GM21825 (cell line): ENCODE measurements around the gene WDR33.
"Not testable (repeated sequence)": the region's sequence is repeated elsewhere in the genome, so short reads cannot be mapped to it uniquely, and the experiment has no call there.

Source experiments
- ATAC-seq: cut with Tn5 transposase; IDR thresholded peaks from one replicate; pipeline ENCODE4 v1.9.1; 2021; ENCODE audit warnings: mild to moderate bottlenecking, moderate library complexity; ENCODE audit not compliant: unreplicated experiment

The WDR33 gene

DNA sequence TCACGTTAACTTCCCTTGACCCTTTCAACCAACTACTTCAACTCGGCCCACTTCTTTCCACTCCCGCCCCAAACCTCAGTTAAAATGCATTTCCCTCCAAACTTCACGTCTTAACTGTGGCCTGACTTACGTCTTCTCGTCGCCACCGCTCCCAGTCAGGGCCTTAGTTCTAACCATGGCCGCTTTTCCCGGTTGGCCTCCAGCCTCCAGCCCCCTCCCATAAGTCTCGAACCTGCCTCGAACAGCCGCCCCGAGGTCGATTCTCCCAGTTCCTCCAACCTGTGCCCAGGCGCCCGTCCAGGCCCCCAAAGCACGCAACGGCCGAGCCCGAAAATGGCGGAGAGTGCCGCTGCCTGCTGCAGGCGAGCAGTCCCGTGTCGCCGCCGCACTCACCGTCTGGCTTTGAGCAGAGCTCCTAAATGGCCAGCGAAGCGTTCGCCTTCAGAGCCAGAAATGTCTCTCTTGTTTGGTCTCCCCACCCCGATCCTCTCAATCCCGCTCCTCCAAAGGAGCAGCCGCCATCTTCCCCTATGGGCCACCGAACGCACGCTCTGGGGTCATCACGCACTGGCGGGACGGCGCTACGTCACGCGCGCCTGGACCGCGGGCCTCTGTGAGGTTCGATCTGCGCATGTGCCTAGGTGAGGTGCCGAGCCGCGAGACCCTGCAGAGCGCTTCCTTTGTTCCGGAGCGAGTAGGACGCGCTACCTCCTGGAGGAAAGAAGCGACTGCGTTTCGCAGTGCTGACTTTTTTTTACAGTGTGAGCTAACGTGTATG, at the start of gene WDR33:
TSS of gene WDR33 (minus strand) at position 553 of the 778 bp plus-strand sequence. CDS start 40,190 bp downstream, outside the sequence.
- ATAC-seq = peak; percentile 97

DNA sequence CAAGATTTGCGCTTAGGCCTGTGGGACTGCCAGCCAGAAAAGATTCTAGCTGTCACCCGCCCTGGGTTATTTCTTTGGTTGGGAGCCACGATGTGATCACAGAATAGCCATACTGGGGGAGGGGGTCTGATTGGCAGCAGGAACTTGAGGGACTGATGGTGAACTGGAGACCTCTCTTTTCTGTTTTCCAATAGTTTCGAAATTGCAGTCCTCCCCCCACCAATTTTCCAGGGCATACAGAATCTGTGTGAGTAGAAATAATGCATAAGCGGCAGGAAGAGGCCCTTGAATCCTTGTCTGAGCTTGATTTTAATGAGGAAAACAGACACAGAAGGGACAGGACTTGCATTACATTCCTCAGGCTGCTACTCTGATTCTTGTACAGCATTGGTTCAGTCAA, 49.2 kb upstream of the WDR33 start:
- no peak for ATAC-seq

DNA sequence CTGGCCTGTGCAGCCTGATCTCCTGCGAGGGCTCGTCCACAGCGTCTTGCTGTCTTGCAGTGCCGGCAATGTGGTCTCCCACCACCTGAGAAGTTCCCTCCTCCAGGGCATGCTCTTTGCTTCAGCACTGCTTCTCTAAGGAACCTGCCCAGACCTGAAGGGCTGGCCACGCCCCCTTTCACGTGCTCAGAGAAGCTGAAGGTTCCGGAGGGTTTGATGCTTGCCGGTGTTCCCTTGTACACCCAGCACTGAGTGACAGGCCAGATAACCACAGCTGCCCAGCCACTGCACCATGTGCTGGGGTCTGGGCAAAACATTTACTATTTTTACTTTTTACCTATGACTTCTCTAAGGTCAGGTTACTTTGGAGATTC, 48.7 kb upstream of the WDR33 start:
- ATAC-seq = no peak

DNA sequence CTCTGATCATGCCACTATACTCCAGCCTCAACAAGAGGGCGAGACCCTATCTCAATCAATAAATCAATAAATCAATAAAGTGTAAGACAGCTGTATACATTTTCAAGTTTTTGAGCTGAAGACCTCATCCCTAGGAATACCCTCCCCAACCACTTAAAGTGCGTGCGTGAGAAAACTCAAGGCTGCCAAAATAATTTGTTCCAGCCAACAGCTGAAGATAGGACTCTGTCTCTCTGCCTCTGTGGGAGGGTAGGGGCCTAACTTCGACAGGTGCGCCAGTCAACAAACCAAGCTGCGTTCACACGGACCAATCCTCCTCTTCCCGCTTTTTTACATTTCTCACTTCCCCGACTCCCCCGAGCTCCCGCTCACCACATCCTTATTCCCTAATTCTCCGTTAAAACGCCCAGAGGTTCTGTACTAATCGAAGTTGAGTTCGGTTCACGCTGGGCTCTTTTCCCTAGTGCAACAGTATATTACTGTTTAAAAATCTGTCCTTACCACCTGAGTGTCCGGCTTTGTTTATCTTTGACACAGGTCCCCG, 46.4 kb upstream of the WDR33 start:
- no peak for ATAC-seq

DNA sequence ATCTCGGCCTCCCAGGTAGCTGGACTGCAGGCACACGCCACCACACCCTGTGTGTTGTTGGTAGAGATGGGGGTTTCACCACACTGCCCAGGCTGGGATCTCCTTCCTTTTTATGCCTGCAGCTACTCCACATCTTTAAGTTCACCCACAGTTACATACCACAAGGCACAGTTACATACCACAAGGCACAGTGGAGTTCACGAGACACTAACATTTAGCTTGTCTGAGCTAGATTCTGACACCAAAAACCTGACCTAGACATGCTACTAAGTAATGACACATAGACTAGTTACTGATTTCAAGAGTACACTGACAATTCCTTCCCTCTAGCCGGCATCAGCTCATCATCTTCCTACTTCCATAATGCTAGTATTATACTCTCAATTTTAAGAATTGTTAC, 42.7 kb upstream of the WDR33 start:
- no peak for ATAC-seq

DNA sequence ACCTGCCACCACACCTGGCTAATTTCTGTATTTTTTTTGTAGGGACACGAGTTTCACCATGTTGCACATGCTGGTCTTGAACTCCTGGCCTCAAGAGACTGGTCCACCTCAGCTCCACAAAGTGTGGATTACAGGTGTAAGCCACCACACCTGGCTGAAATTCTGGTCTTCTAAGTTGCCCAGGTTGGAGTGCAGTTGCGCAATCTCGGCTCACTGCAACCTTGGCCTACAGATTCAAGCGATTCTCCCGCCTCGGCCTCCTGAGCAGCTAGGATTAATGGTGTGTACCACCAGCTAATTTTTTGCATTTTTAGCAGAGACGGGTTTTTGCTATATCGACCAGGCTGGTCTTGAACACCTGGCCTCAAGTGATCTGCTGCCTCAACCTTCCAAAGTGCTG, 41.4 kb upstream of the WDR33 start:
- no peak for ATAC-seq

DNA sequence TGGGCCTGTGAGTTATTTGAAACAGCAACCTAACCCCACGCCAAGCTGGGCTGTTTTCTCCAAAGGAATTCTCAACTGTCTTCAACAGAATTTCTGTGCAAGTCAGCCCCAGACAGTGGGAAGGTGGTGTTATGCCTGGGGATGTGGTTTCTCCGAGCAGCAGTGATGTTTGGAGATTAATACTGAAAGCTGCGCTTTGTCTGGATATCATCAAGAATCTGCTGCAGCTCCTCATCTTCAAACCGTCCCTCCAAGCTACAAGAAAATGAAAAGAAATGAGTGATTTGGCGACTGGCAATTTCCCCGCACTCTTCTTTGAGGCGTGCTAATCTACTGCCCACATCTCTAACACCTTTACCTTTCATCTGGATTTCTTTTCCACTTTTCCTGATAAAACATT, 37.0 kb upstream of the WDR33 start:
- no peak for ATAC-seq

DNA sequence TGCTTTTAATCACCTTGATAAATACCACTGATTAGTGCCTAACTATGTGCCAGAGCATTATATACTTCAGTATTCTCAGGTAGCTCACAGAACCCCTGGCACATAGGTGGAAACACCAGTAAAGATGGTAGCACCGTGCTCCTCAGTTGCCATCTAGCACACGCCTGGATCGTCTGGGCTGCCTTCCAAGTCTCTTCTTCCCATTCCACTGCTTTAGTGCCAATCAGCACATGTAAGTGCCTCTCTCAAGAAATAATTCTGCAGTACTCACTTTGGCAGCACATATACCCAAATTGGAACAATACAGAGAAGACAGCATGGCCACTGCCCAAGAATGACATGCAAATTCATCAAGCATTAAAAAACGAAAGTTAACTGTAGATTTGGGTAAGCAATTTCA, 34.0 kb upstream of the WDR33 start:
- ATAC-seq = no peak

DNA sequence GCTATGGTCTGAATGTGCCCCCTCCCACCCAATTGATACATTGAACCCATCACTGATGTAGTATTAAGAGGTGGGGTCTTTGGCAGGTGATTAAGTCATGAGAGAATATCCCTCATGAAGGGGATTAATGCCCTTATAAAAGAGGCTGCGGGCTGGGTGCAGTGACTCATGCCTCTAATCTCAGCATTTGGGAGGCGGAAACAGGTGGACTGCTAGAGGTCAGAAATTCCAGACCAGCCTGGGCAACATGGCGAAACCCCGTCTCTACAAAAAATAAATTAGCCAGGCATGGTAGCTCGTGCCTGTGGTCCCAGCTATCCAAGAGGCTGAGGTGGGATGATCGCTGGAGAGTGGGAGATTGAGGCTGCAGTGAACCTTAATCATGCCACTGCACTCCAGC, 32.7 kb upstream of the WDR33 start:
- no peak for ATAC-seq

DNA sequence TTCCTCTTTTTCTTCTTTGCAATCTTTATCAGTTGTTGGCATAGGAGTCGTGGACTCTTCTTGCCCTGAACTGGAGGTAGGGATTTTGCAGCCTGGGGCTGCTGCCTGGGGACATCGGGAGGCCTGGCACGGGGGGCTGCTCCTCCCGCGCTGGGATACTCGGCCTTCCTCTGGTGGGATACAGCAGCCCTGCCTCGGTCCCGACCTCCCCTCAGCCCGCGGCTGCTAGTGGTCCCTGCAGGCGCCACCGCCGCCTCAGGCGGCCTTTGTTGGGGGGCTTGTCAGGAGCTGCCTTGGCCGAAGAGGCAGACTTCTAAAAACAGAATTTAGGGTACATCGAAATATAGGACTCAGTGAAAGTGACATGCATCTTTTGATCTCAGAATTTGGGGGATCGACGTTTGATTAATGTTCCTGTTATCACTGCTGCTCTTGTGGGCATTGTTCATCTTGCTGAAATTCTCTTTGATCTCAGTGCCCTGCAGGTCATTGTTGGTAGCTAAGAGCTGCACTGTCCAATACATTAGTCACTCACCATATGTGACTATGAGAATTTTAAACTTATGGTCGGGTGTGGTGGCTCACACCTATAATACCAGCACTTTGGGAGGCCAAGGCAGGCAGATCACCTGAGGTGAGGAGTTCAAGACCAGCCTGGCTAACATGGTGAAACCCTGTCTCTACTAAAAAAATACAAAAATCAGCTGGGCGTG, 30.7 kb upstream of the WDR33 start:
- no peak for ATAC-seq

DNA sequence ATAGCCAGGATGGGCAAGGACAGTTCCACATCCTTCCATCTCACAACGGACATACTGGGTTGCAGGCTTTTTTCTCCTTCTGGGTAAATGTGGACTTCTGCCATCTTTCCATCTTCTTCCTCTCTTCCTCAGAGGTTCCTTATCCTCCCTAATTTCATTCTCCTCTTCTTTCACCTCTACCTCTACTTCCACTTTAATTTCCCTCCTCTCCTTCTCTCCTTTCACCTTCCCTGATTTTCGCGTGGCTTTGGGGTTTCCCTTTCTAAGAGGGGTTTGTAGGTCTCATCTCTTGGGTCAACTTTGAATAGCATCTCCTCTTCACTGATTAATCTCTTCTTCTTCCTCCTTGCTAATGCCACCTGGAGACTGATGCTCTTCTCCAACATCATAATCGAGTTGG, 29.9 kb upstream of the WDR33 start:
- ATAC-seq = no peak

DNA sequence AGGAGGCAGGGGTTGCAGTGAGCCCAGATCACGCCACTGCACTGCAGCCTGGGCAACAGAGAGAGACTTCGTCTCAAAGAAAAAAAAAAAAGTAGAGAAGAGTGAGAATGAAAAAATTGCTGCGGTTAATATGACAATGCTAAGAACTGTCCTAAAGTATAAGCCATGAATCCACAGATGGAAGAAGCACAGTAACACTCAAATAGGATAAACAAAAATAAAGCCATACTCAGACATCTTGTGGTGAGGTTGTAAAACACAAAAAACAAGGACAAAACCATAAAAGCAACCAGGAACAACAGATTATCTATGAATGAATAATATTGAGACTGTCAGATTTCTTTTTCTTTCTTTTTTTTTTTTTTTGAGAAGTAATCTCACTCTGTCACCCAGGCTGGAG, 24.0 kb upstream of the WDR33 start:
- no peak for ATAC-seq

DNA sequence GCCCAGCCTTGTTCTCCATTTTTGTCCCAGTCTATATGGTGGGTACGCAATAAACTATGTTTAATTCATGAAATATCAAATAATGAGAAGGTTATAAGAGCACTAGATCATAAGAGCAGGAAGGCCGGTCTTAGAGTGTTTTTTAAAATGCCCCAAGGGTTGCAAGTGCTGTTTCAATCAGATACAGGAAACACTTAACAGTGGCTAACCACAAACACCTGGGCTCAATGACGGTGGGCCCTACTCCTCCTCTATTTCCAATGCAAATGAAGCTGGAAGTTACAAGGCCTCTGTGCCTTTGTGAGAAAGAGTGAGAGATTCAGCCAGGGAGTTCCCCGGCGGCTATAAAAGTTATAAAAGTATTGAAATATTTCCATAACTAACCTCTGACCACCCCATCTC, 18.9 kb upstream of the WDR33 start:
- peak; percentile 99 for ATAC-seq

DNA sequence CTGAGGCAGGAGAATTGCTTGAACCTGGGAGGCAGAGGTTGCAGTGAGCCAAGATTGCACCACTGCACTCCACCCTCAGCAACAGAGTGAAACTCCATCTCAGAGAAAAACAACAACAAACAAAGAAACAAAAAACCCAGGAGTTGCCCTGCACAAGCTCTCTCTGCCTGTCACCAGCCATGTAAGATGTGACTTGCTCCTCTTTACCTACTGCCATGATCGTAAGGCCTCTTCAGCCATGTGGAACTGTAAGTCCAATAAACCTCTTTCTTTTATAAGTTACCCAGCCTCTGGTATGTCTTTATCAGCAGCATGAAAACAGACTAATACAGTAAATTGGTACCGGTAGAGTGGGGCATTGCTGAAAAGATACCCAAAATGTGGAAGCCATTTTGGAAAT, 15.7 kb upstream of the WDR33 start:
- not testable (repeated sequence) for ATAC-seq

DNA sequence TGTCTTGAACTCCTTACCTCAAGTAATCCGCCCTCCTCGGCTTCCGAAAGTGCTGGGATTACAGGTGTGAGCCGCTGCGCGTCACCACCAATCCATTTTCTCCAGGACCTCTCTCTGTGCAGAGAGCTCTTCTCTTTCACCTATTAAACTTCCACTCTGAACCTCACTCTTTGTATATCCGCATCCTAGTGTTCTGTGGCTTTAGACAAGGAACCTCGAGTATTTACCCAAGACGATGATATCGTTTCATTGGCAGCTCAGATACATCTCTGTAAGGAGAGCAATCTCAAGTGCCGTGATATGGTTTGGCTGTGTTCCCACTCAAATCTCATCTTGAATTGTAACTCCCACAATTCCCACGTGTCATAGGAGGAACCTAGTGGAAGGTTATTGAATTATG, 15.1 kb upstream of the WDR33 start:
- no peak for ATAC-seq

DNA sequence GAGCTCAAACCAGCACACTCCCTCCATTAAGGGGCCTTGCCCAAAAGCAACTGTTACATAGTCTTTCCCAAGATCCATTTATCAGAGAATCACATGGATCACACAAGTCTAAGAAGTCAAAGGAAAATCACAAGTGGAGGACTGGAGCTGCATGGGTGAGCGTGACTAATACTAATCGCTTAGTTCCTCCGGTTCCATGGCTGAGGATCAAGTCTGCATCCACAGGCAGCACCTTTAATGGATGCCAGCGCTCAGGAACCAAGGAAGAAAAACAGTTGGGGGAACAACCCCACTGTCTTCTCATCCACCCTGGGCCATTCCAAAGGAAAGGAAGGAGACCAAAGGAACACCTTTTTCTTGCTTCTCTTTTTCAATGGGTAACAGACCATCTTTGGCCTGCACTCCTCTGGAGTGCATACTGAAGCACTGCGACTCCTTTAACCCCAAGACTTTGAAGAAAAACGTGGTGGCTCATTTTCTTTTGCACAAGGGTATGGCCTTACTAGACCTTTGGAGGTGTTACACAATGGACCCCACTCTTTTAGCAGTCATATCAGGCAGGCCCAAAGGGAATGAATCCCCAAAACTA, 9.2 kb upstream of the WDR33 start:
- ATAC-seq = no peak

DNA sequence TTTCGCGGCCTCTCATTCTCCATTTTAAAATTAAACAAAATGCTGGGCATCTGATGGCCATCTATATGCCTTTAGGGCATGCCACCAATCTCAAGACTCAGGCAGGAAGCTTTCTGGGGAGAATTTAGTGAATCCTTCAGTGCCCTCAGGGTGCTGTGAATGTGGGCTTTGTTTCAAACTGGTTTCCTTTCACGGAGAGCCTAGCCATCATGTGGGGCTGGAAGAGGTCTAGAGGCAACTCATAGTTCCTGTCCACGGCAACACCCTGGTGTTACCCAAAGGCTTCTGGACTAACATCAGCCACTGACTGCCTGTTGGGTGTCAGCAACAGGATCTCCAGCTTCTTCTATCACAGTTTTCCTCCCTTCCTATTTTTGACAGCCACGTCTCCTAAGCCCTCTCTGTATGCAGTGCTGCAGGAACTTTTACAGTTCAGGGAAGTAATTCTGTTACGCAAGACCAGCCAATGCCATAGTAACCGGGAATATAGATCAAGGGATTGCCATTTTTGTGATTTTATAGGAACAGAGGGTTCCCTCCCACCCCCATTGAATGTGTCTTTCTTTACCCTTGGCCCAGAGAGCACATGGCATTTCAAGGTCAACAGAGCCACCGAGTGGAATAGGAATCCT, 7.9 kb upstream of the WDR33 start:
- ATAC-seq = no peak

DNA sequence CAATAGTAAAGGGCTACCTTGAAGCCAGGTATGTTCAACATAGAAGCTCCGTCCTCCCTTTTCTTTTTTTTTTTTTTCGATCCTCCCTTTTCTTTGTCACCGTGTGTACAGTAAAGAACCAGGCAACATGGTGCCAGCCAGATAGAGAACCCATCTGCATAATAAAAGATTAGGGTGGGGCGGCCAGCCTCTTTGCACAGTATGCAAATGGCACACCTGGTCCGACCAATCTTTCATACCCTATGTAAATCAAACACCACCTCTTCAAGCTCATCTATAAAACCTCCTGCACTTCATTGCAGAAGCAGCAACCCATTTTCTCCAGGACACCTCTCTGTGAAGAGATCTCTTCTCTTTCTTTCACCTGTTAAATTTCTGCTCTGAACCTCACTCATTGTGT, 7.3 kb upstream of the WDR33 start:
- ATAC-seq = no peak

DNA sequence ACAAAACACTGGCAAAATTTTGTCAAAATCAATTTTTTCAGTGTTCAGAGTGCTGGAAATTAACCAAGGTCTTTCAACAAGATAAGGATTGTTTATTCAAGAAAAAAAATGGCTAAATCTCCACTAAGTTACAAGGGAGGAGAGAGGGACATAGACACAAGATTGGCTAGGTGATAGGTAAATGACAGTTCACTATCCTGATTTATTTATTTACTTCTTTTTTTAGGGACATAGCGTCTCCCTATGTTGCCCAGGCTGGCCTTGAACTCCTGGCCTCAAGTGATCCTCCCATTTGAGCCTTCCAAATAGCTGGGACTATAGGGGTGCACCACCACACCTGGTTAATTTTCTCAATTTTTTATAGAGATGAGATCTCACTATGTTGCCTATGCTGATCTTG, 3.7 kb upstream of the WDR33 start:
- no peak for ATAC-seq

DNA sequence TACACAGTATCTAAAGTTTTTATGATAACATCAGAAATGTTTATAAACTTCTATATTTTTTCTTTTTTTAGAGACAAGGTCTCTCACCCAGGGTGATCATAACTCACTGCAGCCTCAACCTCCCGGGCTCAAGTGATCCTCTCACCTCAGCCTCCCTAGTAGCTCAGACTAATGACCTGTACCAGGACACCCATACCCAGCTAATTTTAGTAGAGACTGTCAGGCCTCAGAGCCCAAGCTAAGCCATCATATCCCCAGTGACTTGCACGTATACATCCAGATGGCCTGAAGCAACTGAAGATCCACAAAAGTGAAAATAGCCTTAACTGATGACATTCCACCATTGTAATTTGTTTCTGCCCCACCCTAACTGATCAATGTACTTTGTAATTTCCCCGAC, 1.5 kb upstream of the WDR33 start:
- ATAC-seq = not testable (repeated sequence)
